K562 (cell line): ENCODE measurements around the gene GNAZ. TPM values are rescaled to one million over a fixed set of nuclear protein-coding genes. Genes with fewer than 3 reads are reported as not detected.
A peak's percentile ranks its signal among the peaks of the same experiment; 100 is the strongest.

Experiments
- ETS1 ChIP-seq: conservative IDR thresholded peaks from 2 replicates; pipeline ENCODE4 v1.6.1; 2011; ENCODE audit warnings: low read depth, mild to moderate bottlenecking, low read length; ENCODE audit not compliant: control insufficient read depth
- GATA2 ChIP-seq: sonication (generic); formaldehyde crosslinking; IDR thresholded peaks from 2 replicates; pipeline ENCODE4 v1.4.0; 2020; ENCODE audit warnings: mild to moderate bottlenecking, missing genetic modification reagents
- GTF2A2 ChIP-seq: IDR thresholded peaks from 2 replicates; pipeline ENCODE4 v1.6.1; 2016; ENCODE audit warnings: mild to moderate bottlenecking, missing genetic modification characterization, missing compliant biosample characterization
- IRF1 ChIP-seq: sonication (generic); formaldehyde crosslinking; IDR thresholded peaks from 2 replicates; pipeline ENCODE4 v1.8.0; 2022; ENCODE audit warnings: missing genetic modification reagents, mild to moderate bottlenecking, borderline replicate concordance
- IRF9 ChIP-seq: fragments of 450-650 bp; IDR thresholded peaks from 2 replicates; pipeline ENCODE4 v1.6.1; 2016; ENCODE audit warnings: missing biosample characterization, missing genetic modification characterization
- KLF13 ChIP-seq: fragments of 450-650 bp; IDR thresholded peaks from 2 replicates; pipeline ENCODE4 v1.6.1; 2016; ENCODE audit warnings: missing genetic modification characterization, low read depth, mild to moderate bottlenecking, missing compliant biosample characterization, moderate library complexity, borderline replicate concordance
- MTF1 ChIP-seq: fragments of 250-450 bp; sonication (Bioruptor Pico); IDR thresholded peaks from 2 replicates; pipeline ENCODE4 v1.9.0; 2021; ENCODE audit warnings: moderate library complexity, mild to moderate bottlenecking, inconsistent platforms, borderline replicate concordance
- NKRF ChIP-seq: fragments of 450-650 bp; IDR thresholded peaks from 2 replicates; pipeline ENCODE4 v1.6.1; 2016; ENCODE audit warnings: borderline replicate concordance
- SREBF2 ChIP-seq: sonication (generic); formaldehyde crosslinking; IDR thresholded peaks from 2 replicates; pipeline ENCODE4 v1.4.0; 2020; ENCODE audit warnings: mild to moderate bottlenecking, missing genetic modification reagents
- UBTF ChIP-seq, 2 experiments: IDR thresholded peaks; 2 replicates each; pipeline ENCODE4 v1.6.1; 2012; ENCODE audit warnings: improper control_type of control experiment in 2 of 2, low read depth in 2 of 2, low read length in 2 of 2, borderline replicate concordance in 1 of 2
- VEZF1 ChIP-seq: fragments of 200-800 bp; sonication (Bioruptor generic); IDR thresholded peaks from 2 replicates; pipeline ENCODE4 v1.6.1; 2017; ENCODE audit warnings: missing genetic modification characterization, missing compliant biosample characterization
- polyA plus RNA-seq, 8 experiments: library from polyadenylated mRNA; depleted of rRNA in 4 of 8; stranded (reverse) in 5 of 8; unstranded in 3 of 8; fragments of >200 nt; fragmentation: Nextera tagmentation in 2 of 8; fragmentation: Illumina TruSeq in 1 of 8; extraction: Ambion mirVana in 2 of 8; extraction: Trizol in 1 of 8; gene quantifications; 2 replicates each; pipeline versions ENCODE4 v1.2.1 to v1.2.3, GENCODE V29; 2011 to 2014; ENCODE audit warnings: inconsistent platforms in 1 of 8, missing spikeins in 1 of 8
- total RNA-seq, 7 experiments: library from RNA; depleted of rRNA in 6 of 7; stranded (reverse); fragments of >200 nt in 6 of 7; fragmentation: Illumina TruSeq in 2 of 7; extraction: Trizol in 2 of 7; gene quantifications; 2 replicates each; pipeline versions ENCODE4 v1.2.1 to v1.2.3, GENCODE V29; 2011 to 2021; ENCODE audit warnings: low replicate concordance in 1 of 7

GNAZ gene
- total and polyA plus RNA-seq, 9 of the 15 experiments (the other 6 are each of a cell fraction or from before 2014, with no cell fraction given) = 0.04 to 0.22 (median 0.13) TPM; not detected in 3

- TF ChIP-seq NKRF (no peak), MTF1 (CRISPR knock-in tag) (no peak), UBTF (IDR thresholded peaks at IDR 0.05; ENCODE audit: borderline replicate concordance in 1 of 2, low read depth in 2 of 2, low read length in 2 of 2) (0 out of 4 replicates have a peak, but pooled peaks of 1 of the 2 experiments have one; percentile 62), KLF13 (tag) (0 out of 2 replicates have a peak, but pooled peaks have one; percentile 7), IRF9 (tag) (no peak), GTF2A2 (no peak), VEZF1 (CRISPR knock-in tag) (no peak), IRF1 (CRISPR knock-in tag) (no peak), ETS1 (0 out of 2 replicates have a peak, but pooled peaks have one; percentile 34), SREBF2 (no peak), GATA2 (CRISPR knock-in tag) (no peak)
These were observed 4.7 kb upstream of the GNAZ start (continued) for GRCh38 chr22:23065495-23066122.
